Astrocyte of the spinal cord (primary cell): Measurements from ENCODE around the gene TSPAN33.

Experiments
- DNase-seq: peaks from one replicate; pipeline ENCODE4 v3.0.0; 2011; ENCODE audit warnings: low read depth, low spot score
- H3K4me3 ChIP-seq: 2 replicates; pipeline ENCODE4 v1.5.1; 2011; ENCODE audit warnings: low read depth, mild to moderate bottlenecking, low read length, moderate library complexity
- CTCF ChIP-seq: IDR thresholded peaks from 2 replicates; pipeline ENCODE4 v1.5.1; 2012; ENCODE audit warnings: low read depth, mild to moderate bottlenecking, low read length, inconsistent platforms
- in situ Hi-C: cut with HindIII; loops from 2 replicates; pipeline ENCODE4 v1.10.0; 2017; ENCODE audit warnings: low sequenced_read_pairs

TSPAN33 gene

GRCh38 chr7:129144095-129144833 lies at the start of gene TSPAN33:
Gene TSPAN33, plus strand, starts transcription at chr7:129144707. Its CDS starts 274 bp downstream, at chr7:129144981.
- DNase-seq: peak; percentile 60
- in situ Hi-C loops: no loop called here
- no peak for TF ChIP-seq CTCF
- peak within 1 kb of the TSS; percentile 22 for H3K4me3 ChIP-seq

GRCh38 chr7:129095258-129095657 lies 49.2 kb upstream of the TSPAN33 start:
- no peak for TF ChIP-seq CTCF
- in situ Hi-C loops: no loop called here
- H3K4me3 ChIP-seq: no peak overlapping the region
- DNase-seq: no peak

- no peak overlapping the region for H3K4me3 ChIP-seq
- in situ Hi-C loops: no loop called here
- DNase-seq: no peak
- TF ChIP-seq CTCF: no peak
These were observed 46.0 kb upstream of the TSPAN33 start for GRCh38 chr7:129098409-129099084.

- H3K4me3 ChIP-seq: no peak overlapping the region
- DNase-seq: no peak
- in situ Hi-C loops: no loop called here
- no peak for TF ChIP-seq CTCF
These were observed 43.7 kb upstream of the TSPAN33 start for GRCh38 chr7:129100827-129101166.

GRCh38 chr7:129101746-129102145 lies 42.8 kb upstream of the TSPAN33 start:
- TF ChIP-seq CTCF: no peak
- no peak for DNase-seq
- H3K4me3 ChIP-seq: no peak overlapping the region
- in situ Hi-C loops: no loop called here

- no peak overlapping the region for H3K4me3 ChIP-seq
- TF ChIP-seq CTCF: no peak
- DNase-seq: no peak
- in situ Hi-C loops: no loop called here
These were observed 40.8 kb upstream of the TSPAN33 start for GRCh38 chr7:129103561-129104324.
